ENCODE data around the gene PRKCZ.

The PRKCZ gene

GRCh38 chr1:2214541-2215241 is 164.5 kb downstream of the PRKCZ start:
- no peak for DNase-seq

- no peak for DNase-seq
Observed at GRCh38 chr1:2215329-2215728, 165.1 kb downstream of the PRKCZ start.

GRCh38 chr1:2215909-2216766 is 165.9 kb downstream of the PRKCZ start:
- no peak for DNase-seq

GRCh38 chr1:2216767-2217058 is 166.5 kb downstream of the PRKCZ start:
- no peak for DNase-seq

GRCh38 chr1:2221271-2221670 is 171.1 kb downstream of the PRKCZ start:
- DNase-seq, result no peak

GRCh38 chr1:2224170-2224584 is 174.0 kb downstream of the PRKCZ start:
- no peak for DNase-seq

GRCh38 chr1:2224631-2225428 is 174.6 kb downstream of the PRKCZ start:
- no peak for DNase-seq

GRCh38 chr1:2226525-2227345 is 176.5 kb downstream of the PRKCZ start:
- DNase-seq, result no peak

- DNase-seq, result peak; percentile 93
Observed at GRCh38 chr1:2227346-2228156, 177.3 kb downstream of the PRKCZ start.

GRCh38 chr1:2228157-2228594 is 178.0 kb downstream of the PRKCZ start, which contains the start of gene SKI:
Gene SKI (plus strand): TSS chr1:2228319. CDS start chr1:2228767, 448 bp downstream.
- no peak for DNase-seq

GRCh38 chr1:2228694-2229036 is 178.5 kb downstream of the PRKCZ start:
- no peak for DNase-seq

- DNase-seq, result peak; percentile 24
Observed at GRCh38 chr1:2229037-2229864, 179.0 kb downstream of the PRKCZ start.

GRCh38 chr1:2229911-2230731 is 179.9 kb downstream of the PRKCZ start:
- DNase-seq, result no peak

- no peak for DNase-seq
Observed at GRCh38 chr1:2230781-2231531, 180.7 kb downstream of the PRKCZ start.

GRCh38 chr1:2231532-2232254 is 181.5 kb downstream of the PRKCZ start:
- DNase-seq, result no peak

- DNase-seq, result no peak
Observed at GRCh38 chr1:2232255-2232915, 182.2 kb downstream of the PRKCZ start.

GRCh38 chr1:2232916-2233438 is 182.8 kb downstream of the PRKCZ start:
- no peak for DNase-seq

- no peak for DNase-seq
Observed at GRCh38 chr1:2233468-2233867, 183.3 kb downstream of the PRKCZ start.

Measured in GDM1 (cell line).